D721Med (cell line): ENCODE measurements around the gene RASAL1.

ENCODE experiments used
- DNase-seq: peaks from one replicate; pipeline ENCODE4 v3.0.0; 2011; ENCODE audit warnings: low spot score; ENCODE audit not compliant: insufficient read length
- FAIRE-seq: peaks from 2 replicates; lab custom pipeline; 2011; peaks lifted over from hg19 to GRCh38; lab: Jason Lieb, UNC
- TF ChIP-seq, protein P1 (sequence below): IDR thresholded peaks from 2 replicates; pipeline ENCODE4 v1.5.1; 2012; ENCODE audit warnings: mild to moderate bottlenecking, control low read depth; ENCODE audit not compliant: insufficient read depth; ENCODE audit errors: missing control alignments

The RASAL1 gene

DNA sequence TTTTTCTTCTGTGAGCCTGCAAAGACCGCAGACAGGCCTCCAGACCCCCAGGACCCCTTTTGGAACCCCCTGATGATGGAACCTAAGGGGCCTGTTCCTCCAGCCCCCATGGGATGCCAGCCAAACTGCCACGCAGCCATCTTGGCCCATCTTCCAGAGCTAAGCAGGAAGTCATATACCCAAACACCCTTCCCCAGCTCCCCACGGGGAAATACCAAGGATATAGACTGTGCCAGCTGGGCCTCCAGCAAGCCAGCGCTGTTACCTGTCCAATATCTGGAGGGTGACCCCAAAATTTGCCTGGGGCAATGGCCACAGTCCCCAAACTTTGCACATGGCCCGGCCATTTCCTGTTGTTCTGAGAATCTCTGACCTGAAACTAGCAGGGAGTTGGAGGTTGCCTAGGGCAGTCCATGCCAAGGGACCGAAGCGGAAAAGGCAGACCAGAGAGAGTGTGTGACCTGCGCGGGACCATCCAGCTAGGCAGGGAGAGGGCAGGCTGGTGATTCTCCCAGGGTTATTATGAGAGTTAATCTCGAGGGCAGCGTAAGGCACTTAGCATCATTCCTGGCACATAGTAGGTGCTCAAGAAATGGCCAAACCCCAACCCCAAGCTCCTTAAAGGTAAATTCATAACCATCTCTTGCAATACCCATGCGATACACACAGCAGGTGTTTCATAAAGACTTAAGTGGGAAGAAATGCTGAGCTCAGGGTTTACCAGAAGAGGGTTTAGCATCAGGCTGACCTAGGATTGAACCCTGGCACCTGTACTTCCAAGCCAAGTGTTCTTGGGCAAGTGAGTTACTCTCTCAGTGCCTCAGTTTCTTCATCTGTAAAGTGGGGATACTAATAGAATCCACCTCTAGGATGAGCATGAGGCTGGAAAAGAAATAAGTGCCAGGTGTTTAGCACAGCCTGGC, 2.6 kb upstream of the RASAL1 start:
- DNase-seq, result no peak

DNA sequence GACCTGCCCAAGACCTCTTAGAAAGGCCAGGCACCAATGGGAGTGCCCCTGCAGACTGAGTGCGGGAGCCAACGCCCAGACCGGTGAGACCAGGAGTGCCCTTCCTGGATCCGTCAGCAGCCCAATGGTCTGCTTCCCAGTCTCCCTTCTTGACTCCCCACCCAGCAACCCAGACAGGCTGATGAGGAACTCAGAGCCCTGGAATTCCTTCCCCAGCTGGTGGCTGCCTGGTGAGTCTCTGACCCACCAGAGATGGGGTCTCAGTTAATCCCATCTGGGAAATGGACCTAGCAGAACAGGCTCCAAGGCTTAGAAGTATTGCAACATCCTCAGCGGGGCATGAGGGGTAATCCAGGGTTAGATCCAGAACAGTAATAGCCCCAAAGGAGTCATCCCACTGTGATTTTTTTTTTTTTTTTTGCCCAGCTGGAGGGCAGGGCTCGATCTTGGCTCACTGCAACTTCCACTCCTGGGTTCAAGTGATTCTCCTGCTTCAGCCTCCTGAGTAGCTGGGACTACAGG, 1.5 kb upstream of the RASAL1 start:
- FAIRE-seq (no peak), DNase-seq (no peak)
- TF ChIP-seq, protein P1, sequence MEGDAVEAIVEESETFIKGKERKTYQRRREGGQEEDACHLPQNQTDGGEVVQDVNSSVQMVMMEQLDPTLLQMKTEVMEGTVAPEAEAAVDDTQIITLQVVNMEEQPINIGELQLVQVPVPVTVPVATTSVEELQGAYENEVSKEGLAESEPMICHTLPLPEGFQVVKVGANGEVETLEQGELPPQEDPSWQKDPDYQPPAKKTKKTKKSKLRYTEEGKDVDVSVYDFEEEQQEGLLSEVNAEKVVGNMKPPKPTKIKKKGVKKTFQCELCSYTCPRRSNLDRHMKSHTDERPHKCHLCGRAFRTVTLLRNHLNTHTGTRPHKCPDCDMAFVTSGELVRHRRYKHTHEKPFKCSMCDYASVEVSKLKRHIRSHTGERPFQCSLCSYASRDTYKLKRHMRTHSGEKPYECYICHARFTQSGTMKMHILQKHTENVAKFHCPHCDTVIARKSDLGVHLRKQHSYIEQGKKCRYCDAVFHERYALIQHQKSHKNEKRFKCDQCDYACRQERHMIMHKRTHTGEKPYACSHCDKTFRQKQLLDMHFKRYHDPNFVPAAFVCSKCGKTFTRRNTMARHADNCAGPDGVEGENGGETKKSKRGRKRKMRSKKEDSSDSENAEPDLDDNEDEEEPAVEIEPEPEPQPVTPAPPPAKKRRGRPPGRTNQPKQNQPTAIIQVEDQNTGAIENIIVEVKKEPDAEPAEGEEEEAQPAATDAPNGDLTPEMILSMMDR, result no peak

More for the DNA sequence above, 2.6 kb upstream of the RASAL1 start:
- no peak for FAIRE-seq
- TF ChIP-seq, protein P1, result no peak

DNA sequence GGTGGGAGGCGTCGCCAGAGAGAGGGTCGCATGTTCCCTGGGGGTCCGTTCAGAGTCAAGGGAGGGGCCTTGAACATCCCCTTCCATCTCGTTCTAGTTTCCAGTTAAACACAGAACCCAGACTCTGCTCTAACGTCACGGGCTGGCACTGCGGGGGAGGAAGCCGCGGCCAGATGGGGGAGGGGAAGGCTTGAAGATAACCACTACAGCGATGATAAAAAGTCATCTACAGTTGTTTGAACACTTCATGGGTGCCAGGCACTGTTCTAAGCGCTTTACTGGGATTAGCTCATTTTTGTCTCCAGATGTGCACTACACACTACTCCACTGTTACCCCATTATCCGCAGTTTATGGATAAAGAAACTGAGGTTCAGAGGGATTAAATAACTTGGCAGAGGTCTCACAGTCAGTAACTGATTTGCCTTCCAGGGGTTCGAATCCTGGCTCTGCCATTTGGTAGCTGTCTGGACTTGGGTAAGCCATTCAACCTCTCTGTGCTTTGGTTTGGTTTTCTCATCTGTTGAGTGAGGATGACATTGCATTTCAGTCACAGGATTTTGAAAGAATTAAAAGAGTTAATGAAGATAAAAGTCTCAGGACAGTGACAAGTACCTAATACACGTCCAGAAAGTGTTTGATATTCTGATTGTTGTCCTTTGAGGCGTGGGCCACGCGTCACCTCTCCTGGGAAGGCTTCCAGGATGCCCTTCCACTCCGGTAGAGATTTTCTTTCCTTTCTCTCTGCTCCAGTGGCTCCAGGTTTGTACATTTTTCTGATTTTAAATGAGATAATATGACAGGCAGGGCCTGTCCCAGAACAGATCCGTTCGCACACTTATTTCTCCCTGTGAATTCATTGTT, 798 bp upstream of the RASAL1 start:
- DNase-seq (no peak), FAIRE-seq (no peak)
- TF ChIP-seq, protein P1, result no peak

DNA sequence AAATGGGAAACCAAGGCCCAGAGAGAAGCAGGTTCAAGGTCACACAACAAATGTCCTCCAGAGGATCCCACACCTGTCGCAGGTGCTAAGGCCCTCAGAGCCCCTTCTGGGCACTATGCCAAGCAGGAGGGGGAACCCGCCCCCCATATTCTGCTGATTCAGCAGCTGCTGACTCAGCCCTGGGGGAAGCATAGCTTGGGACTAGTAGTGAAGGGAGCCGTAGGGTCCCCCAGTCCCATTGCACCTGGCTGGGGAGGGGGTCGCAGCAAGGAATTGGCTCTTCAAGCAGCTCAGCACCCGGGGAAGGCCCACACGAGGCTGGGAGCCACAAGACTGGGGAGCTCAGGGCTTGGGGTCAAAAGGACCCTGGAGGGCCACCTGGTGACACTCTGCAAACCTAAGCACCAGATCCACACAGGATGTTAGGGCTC, 1.0 kb downstream of the RASAL1 start:
- FAIRE-seq, result no peak
- TF ChIP-seq, protein P1, result no peak

DNA sequence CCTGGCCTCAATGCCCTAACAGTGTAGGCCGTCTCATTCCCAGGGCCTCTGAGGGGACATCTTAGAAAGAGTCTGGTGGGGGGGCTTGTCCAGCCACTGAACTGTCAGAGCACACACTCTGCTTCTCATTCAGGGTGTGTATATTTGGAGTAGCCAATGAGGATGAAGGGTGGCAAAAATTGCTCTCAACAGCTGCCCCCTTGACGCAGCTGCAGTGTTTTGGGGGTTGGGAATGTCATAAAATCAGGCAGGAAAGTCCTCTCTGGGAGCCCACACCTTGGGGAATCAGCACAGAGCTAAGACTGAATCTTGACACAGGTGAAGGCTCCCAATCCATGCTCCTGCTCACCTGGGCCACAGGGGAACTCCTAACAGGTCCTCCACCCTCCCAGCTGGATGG, 1.5 kb downstream of the RASAL1 start:
- TF ChIP-seq, protein P1, result no peak
- FAIRE-seq (no peak), DNase-seq (no peak)

More for the DNA sequence above, 1.0 kb downstream of the RASAL1 start:
- DNase-seq, result no peak

DNA sequence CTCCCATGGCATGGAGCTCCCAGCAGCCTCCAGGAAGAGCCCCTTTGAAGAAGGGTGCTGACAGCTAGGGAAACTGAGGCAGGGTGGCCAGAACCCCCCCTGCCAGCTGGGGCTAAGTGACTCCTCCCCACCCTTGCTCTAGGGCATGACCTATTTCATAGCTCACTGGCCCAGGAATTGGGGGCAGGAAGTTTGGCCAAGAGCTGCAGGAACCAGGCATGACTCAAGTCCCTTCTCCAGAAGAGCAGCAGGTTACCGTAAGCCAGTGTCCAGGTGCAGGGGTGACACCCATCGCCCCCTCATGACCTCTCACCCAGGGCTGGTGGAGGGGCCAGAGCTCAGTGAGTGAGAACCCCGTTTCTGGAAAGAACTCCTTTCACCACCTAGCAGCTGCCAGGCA, 1.9 kb downstream of the RASAL1 start:
- FAIRE-seq (no peak), DNase-seq (no peak)
- TF ChIP-seq, protein P1, result no peak
